ENCODE results near the gene GOLGA8A.
"Not testable (repeated sequence)": the region's sequence is repeated elsewhere in the genome, so short reads cannot be mapped to it uniquely, and the experiment has no call there.

Gene GOLGA8A, protein sequence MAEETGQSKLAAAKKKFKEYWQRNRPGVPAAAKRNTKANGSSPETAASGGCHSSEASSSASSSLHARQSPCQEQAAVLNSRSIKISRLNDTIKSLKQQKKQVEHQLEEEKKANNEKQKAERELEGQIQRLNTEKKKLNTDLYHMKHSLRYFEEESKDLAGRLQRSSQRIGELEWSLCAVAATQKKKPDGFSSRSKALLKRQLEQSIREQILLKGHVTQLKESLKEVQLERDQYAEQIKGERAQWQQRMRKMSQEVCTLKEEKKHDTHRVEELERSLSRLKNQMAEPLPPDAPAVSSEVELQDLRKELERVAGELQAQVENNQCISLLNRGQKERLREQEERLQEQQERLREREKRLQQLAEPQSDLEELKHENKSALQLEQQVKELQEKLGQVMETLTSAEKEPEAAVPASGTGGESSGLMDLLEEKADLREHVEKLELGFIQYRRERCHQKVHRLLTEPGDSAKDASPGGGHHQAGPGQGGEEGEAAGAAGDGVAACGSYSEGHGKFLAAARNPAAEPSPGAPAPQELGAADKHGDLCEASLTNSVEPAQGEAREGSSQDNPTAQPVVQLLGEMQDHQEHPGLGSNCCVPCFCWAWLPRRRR

GRCh38 chr15:34437687-34438086, at the start of gene GOLGA8A:
TSS of gene GOLGA8A (minus strand) at chr15:34437808. CDS start at chr15:34389691, 48,117 bp downstream.
- DNase-seq (ENCODE audit: low read depth in 2 of 2): peak; percentile 80 to 83

- no peak for DNase-seq (ENCODE audit: low read depth in 2 of 2)
Measured at GRCh38 chr15:34483644-34484043, 46.0 kb upstream of the GOLGA8A start.

DNA sequence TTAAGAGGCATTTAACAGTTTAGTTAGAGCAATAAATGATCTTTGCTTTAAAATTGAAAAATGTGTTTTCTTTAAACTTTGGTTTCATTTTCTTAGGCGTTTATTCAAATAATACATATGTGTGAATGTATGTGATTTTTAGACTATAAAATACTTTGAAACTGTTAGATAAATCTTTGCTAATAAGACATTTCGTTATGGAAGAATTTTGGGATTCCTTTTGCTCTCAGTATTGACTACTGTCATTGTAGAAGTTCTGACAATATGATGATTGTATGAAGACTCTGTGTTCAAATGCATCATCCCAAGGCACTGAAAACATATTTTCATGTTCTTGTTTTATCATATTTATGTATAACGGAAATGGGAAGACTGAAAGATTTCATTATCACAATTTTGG, 43.8 kb upstream of the GOLGA8A start:
- DNase-seq (ENCODE audit: low read depth in 2 of 2): no peak

DNA sequence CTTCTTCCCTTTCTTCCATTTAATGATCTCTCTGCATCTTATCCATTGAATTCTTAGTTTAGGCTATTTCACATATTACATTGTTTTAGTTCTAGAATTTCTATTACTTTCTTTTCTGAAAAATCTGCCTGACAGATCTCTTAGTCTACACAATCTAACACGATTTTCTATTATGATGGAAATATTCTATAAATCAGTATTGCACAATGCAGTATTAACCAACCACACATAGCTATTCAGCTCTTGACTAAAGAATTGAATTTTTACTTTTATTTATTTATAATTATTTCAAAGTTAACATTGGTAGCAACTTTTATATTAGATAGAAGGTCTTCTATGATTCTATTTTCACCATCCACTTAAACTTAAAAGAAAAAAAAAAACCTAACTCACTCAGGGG, 36.2 kb upstream of the GOLGA8A start:
- DNase-seq (ENCODE audit: low read depth in 2 of 2): no peak

DNA sequence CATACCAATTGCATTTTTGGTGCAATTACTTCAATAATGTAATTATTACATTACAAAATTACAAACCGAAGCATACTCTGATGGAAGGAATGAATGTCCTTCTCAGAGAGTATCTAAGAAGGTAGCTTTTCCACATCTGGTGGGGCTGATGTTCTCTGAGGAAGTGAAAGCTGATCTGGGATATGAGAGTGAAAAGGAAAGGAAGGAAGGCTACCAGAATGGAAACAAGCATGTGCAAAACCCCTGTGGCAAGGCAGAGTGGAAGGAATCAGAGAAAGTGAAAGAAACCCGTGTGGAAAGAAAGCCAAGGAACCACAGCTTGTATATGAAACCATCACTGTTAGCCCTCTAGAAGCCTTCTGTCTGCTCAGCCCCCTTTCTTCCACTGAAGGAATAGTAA, 35.3 kb upstream of the GOLGA8A start:
- DNase-seq (ENCODE audit: low read depth in 2 of 2): no peak

GRCh38 chr15:34470892-34471291, 33.3 kb upstream of the GOLGA8A start:
- no peak for DNase-seq (ENCODE audit: low read depth in 2 of 2)

- DNase-seq (ENCODE audit: low read depth in 2 of 2): no peak
Measured at GRCh38 chr15:34470091-34470490, 32.5 kb upstream of the GOLGA8A start.

DNA sequence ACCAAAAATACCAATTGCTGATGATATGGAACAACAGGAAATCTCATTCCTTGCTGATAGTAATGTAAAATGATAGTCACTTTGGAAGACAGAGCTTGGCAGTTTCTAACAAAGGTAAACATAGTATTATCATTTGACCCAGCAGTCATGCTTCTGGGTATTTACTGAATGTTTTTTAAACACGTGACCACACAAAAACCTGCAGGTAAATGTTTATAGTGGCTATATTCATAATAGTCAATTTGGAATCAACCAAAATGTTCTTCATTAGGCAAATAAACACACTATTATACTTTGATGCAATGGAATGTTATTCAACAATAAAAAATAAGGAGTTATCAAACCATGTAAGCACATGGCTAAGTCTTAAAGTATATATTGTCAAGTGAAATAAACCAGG, 24.1 kb upstream of the GOLGA8A start:
- no peak for DNase-seq (ENCODE audit: low read depth in 2 of 2)

DNA sequence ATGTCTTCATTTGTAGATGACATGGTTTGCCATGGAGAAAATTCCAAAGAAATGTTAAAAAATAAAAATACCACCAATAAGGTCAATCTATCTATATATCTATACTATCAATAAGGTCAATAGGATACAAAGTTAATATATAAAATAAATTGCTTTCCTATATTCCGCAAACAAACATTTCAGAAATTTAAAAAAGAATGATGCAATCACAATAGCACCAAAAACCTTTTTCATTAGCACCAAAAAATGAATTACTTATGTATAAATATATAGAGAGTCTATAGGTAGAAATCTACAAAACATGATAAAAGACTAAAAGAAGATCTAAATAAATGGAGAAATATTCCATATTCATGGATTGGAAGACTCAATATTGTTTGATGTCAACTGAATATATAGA, 22.8 kb upstream of the GOLGA8A start:
- no peak for DNase-seq (ENCODE audit: low read depth in 2 of 2)

DNA sequence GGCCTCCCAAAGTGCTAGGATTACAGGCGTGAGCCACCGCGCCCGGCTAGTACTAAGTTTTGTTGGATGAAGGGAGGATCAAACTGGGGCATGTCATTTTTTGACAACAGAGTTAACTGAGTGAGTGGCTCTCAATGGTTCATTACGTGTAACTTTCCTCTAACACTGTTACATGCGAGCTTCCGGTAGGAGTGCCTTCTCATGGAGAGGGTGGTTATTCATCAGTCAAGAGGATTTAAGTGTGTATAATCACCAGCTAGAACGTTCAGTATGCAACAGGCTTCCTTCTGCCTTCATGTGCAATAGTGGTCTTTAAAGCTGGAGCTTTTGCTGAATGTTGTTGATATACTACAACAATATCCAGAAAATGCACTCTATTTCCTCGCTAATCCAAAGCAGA, 19.1 kb upstream of the GOLGA8A start:
- DNase-seq (ENCODE audit: low read depth in 2 of 2): no peak

DNA sequence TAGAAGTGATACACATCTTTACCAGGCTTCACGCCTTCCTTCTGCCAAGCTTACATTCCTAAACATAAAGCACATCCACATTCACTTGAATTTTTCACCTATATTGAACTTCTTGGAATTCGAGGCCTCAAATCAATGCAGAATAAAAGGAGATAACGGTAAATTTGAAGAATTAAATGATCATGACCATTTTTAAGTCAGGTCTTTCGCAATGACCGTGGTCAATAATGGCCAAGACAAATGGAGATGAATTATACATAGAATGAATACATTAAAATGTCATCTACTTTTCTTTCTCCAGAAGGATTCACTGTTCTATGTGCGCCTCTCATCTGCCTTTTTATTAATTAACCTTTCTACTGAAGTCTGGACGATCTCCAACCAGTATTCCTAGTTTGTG, 5.3 kb upstream of the GOLGA8A start:
- DNase-seq (ENCODE audit: low read depth in 2 of 2): no peak

GRCh38 chr15:34439878-34440277, 2.3 kb upstream of the GOLGA8A start:
- no peak for DNase-seq (ENCODE audit: low read depth in 2 of 2)

GRCh38 chr15:34436956-34437442, 609 bp downstream of the GOLGA8A start:
- DNase-seq (ENCODE audit: low read depth in 2 of 2): peak in 1 of 2 donors; percentile 49

GRCh38 chr15:34436126-34436955, 1.3 kb downstream of the GOLGA8A start:
- DNase-seq (ENCODE audit: low read depth in 2 of 2): no peak

DNA sequence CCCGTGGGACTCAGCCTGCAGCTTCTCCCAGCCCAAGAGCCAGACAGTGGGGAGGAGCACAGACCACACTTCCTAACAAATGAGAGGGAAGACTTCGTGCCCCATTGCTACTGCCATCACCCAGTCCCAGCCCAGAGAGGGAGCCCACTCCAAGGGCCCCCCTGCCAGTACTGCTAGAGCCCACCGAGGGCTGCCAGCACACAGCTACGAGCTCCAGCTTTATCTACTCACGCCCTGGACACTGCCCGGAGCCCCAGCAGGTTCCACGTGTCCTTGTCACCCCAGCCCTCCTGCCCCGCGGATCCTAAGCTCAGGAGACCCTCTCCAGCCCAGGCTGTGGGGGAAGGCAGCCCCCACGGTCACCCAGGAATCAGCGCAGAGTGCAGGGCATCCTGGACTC, 1.9 kb downstream of the GOLGA8A start:
- no peak for DNase-seq (ENCODE audit: low read depth in 2 of 2)

DNA sequence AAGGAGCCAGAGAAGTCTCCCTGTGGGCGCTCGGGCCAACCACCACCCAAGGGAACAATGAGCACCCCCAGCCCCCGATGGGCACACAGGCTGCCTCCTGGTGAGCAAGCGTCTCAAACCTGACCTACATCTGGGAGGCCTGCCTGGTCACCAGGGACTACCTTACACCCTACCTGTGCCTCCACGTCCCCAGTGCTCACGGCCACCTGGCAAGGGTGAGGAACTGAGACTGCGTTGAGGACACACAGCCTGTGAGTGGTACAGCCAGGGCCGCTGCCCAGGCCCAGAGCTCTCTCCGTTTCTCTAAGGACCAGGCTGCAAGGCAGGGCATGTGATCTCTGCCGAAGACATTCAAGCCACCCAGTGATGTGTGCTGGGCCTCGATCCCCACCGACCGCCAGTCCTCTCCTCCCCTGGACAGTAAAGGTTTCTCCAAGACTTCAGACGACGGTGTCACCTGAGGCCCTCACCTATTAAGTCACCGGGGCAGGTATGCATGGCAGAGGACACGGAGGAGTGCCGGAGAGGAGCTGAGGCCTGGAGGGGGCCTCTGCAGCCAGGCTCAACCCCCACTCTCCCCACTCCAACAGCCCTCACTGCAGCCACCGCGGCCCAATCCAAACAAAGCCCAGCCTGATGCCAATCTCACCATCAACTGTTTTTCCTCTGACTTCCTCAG, 2.8 kb downstream of the GOLGA8A start:
- DNase-seq (ENCODE audit: low read depth in 2 of 2): no peak

DNA sequence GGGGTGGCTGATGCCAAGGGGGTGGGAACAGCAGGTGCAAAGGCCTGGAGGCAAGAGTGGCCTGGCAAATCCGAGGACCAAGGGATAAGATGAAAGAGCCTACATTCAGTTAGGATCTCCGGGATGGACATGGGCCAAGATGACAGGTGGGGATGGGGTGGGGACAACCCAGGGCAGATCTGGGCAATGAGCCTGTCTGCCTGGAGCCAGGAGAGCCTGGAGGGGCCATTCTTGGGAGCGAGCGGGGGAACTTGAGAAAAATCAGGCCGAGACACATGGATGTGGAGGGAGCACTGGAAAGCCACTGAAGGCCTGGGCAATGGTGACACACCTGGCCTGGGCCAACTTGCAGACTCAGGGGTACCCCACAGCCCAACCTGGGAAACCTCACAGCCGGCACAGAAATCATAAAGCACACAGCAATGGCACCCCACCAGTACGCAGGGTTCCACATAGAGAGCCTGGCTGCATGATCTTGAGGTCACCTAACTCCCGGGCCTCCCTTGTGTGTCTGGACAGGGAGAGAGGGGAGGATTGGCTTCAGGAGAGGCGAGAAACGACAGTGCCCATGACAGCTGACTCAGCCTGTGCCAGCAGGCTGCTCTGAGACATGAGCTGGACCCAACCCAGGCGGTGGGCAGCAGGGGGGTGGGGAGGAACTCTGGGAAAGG, 3.5 kb downstream of the GOLGA8A start:
- not testable (repeated sequence) for DNase-seq (ENCODE audit: low read depth in 2 of 2)

DNA sequence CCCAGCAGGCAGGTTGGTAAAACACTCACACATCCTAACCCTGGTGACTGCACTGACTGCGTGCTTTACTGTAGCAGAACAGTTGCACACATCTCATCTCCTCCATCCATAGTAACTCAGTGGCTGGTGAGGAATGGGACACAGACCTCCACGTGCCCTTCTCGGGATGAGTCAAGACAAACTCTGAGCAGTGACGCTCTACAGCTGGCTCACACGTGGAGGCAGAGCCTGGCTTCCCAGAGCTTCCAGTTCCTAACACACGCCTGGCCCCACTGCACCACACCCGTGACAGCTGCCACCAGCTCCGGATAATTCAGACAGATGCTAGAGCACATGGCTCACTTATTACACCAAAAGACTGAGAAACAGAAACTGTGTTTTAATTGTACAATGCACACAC, 7.0 kb downstream of the GOLGA8A start:
- DNase-seq (ENCODE audit: low read depth in 2 of 2): not testable (repeated sequence)

GRCh38 chr15:34423425-34424090, 14.1 kb downstream of the GOLGA8A start:
- DNase-seq (ENCODE audit: low read depth in 2 of 2): not testable (repeated sequence)

GRCh38 chr15:34420953-34421352, 16.7 kb downstream of the GOLGA8A start:
- not testable (repeated sequence) for DNase-seq (ENCODE audit: low read depth in 2 of 2)

GRCh38 chr15:34418435-34418834, 19.2 kb downstream of the GOLGA8A start:
- DNase-seq (ENCODE audit: low read depth in 2 of 2): not testable (repeated sequence)

Data from stimulated activated CD8-positive, alpha-beta memory T cell treated with anti-CD3 and anti-CD28 coated beads, Interleukin-7, amount 100 ng/mL, for 4 hours (primary cell).